Activated CD4-positive, alpha-beta memory T cell treated with anti-CD3 and anti-CD28 coated beads, Interleukin-2, amount 10 ng/mL, durations not matched to agents 7 days and 5 days (primary cell): Measurements from ENCODE around the gene ERMAP. TPM values are rescaled to one million over a fixed set of nuclear protein-coding genes. Genes with fewer than 3 reads are reported as not detected.
"Not testable (repeated sequence)": the region's sequence is repeated elsewhere in the genome, so short reads cannot be mapped to it uniquely, and the experiment has no call there.

Experiments used
- CTCF ChIA-PET: fragments of 350-600 bp; sonication (Branson Sonifier 250); formaldehyde crosslinking; loops from one replicate; lab custom pipeline; 2021; ENCODE audit warnings: antibody characterized with exemption, inconsistent platforms; lab: Charles Lee
- POLR2A ChIA-PET: fragments of 350-600 bp; sonication (Branson Sonifier 250); formaldehyde crosslinking; loops from one replicate; lab custom pipeline; 2021; ENCODE audit warnings: antibody characterized with exemption; lab: Charles Lee
- DNase-seq: peaks from one replicate; pipeline ENCODE4 v3.0.0-alpha.2; 2020
- H3K27ac Mint-ChIP-seq: one replicate; pipeline ENCODE4 v1.8.0; 2021; ENCODE audit warnings: mild to moderate bottlenecking, mixed read lengths
- H3K27me3 Mint-ChIP-seq: one replicate; pipeline ENCODE4 v1.8.0; 2021; ENCODE audit warnings: mixed read lengths
- H3K36me3 Mint-ChIP-seq: one replicate; pipeline ENCODE4 v1.8.0; 2021; ENCODE audit warnings: low read depth, mixed read lengths
- H3K4me1 Mint-ChIP-seq: one replicate; pipeline ENCODE4 v1.8.0; 2021; ENCODE audit warnings: mixed read lengths
- H3K4me3 Mint-ChIP-seq: one replicate; pipeline ENCODE4 v1.8.0; 2021; ENCODE audit warnings: mild to moderate bottlenecking, mixed read lengths
- H3K9me3 Mint-ChIP-seq: one replicate; pipeline ENCODE4 v1.8.0; 2021; ENCODE audit warnings: mixed read lengths
- total RNA-seq, 2 experiments: library from RNA; stranded (reverse); gene quantifications; one replicate each; pipeline ENCODE4 v1.2.3, GENCODE V29; 2021

The ERMAP gene
- total RNA-seq, 2 experiments from 2014 or later: 5.0 to 5.9 TPM

DNA sequence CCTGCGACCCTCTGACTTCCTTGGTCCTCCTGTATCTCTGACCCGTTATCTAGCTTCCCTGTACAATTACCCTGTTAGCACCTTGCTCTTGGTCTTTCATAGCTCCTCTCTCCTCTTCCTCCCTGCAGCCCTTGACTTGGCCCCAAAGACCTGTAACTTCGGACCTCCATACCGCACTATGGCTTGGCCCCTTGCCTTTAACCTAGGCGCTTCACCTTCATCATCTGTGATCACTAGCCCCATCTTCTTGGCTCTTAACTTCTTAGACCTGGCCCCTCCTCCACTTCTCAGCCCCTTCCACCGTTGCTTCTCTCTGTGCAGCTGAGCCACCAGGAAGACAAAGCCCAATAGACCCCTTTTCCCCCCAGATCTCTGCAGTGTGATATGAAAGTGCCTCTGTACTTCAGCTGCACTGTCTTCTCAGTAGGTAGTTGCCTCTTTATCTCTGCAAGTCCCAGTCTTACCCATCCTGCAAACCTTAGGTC, 30.2 kb downstream of the ERMAP start:
- no peak for DNase-seq
- ChIA-PET CTCF (interaction anchor here (1.1 to 2.4 kb wide), 13 partner anchors 9 to 226 kb away, joined by 3 to 29 read pairs (median 7); partner anchors contain the start of genes C1orf50, P3H1 and YBX1), POLR2A (interaction anchor here (0.6 to 3.8 kb wide), 13 partner anchors 9 to 521 kb away, joined by 3 to 32 read pairs (median 5); partner anchors contain the start of genes C1orf50, ELOVL1, ERMAP and P3H1)
- Mint-ChIP-seq H3K4me3 (peak overlapping the region; percentile 87), H3K27ac (peak overlapping the region; percentile 79), H3K36me3 (peaks cover 32% of the 10 kb centered on the region), H3K27me3 (no peaks in the 10 kb centered on the region), H3K9me3 (peaks cover 4% of the 10 kb centered on the region), H3K4me1 (peaks cover 33% of the 10 kb centered on the region)

DNA sequence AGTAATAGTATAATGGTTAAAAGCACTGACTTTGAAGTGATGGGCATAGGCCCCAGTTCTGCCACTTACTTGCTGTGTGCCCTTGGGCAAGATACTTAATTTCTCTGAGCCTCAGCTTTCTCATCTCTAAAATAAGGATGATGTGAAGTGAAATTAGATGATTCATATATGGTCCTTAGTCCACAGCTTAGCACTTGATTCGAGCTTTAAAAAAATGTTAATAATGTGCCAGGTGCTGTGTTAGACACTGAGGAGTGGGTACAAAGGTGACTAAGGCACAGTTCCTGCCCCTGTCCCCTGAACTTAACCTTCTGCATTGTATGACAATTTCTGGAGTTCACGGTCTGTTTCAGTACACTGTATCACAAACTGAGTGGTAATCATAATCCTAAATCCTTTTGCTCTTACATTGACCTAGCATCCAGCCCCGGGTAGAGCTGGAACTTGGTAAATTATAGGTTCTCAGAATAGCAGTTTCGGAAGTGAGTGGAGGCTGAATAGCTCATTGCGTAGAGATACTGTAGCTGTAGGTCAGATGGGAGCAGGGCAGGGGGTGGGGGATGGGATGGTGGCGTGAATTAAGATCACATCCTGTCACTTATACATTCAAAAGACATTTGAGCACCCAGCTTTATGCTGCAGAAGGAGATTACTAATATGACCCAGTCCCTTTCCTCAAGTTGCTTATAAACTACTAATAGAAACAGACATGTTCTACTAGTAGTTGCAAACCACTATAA, 31.0 kb downstream of the ERMAP start:
- H3K4me1 Mint-ChIP-seq: peaks cover 33% of the 10 kb centered on the region
- H3K9me3 Mint-ChIP-seq: peaks cover 4% of the 10 kb centered on the region
- DNase-seq: peak; percentile 39
- H3K27me3 Mint-ChIP-seq: no peaks in the 10 kb centered on the region
- peaks cover 37% of the 10 kb centered on the region for H3K36me3 Mint-ChIP-seq
- H3K4me3 Mint-ChIP-seq: peak overlapping the region; percentile 87
- peak overlapping the region; percentile 79 for H3K27ac Mint-ChIP-seq
- ChIA-PET POLR2A (interaction anchor here (0.6 to 3.8 kb wide), 8 partner anchors 10 to 512 kb away, joined by 3 to 32 read pairs (median 8); partner anchors contain the start of genes C1orf50, ERMAP, P3H1 and SVBP), CTCF (interaction anchor here (1.1 to 2.4 kb wide), 5 partner anchors 26 to 225 kb away, joined by 3 to 10 read pairs (median 7); partner anchors contain the start of gene YBX1)

DNA sequence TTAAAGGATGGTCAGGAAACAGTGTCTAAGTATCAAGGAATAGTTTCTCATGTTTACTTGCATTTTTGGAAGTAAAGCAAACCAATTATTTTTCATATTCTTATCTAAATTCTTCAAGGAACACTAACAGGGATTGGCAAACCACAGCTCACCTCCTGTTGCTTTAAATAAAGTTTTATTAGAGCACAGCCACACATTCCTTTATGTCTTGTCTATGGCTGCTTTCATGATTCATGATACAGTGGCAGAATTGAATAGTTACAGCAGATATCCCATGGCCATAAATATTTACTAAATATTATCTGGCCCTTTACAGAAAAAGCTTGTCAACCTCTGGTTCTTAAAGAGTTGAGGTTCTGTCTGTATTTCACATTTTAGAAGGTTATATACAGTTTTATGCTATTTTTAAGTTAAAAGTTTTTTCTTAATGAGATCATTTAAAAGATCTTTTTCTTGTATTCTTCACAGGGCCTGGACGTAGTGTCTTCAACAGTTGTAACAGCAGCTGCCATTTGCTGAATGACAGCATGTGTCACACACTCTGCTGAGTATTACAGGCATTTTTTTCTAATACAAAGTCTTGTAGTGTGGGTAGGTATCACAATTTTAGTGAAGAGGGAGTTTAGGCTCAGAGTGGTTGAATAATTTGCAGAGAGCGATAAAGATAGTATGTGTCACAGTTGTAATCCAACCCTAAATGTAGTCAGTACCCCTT, 32.1 kb downstream of the ERMAP start:
- Mint-ChIP-seq H3K9me3 (peaks cover 4% of the 10 kb centered on the region), H3K36me3 (peaks cover 37% of the 10 kb centered on the region), H3K27me3 (no peaks in the 10 kb centered on the region), H3K4me1 (peaks cover 33% of the 10 kb centered on the region), H3K4me3 (no peak overlapping the region), H3K27ac (no peak overlapping the region)
- POLR2A ChIA-PET: interaction anchor here (1.3 to 3.8 kb wide), 2 partner anchors 32 to 33 kb away, joined by 4 to 32 read pairs; partner anchors contain the start of genes ERMAP and SVBP
- CTCF ChIA-PET: no interaction called here
- no peak for DNase-seq

DNA sequence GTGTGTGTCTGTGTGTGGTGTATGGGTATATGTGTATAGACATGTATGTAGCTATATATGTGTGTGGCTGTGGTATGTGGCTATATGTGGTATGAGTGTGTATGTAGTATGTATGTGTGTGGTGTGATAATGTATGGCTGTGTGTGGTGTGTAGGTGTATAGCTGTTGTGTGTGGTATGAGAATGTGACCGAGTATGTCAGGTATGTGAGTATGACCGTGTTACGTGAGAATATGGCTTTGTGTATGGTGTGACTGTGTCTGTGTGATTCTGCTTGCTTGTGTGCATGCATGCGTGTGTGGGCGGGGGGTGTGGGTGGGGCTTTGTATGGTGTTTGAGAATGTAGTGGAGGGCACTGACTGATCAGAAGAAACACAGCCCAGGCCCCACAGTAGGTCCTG, 33.0 kb downstream of the ERMAP start:
- H3K4me1 Mint-ChIP-seq: peaks cover 33% of the 10 kb centered on the region
- peaks cover 4% of the 10 kb centered on the region for H3K9me3 Mint-ChIP-seq
- ChIA-PET POLR2A (interaction anchor here (1.3 kb wide), 1 partner anchor 34 kb away, joined by 4 read pairs; the partner anchor contains the start of gene ERMAP), CTCF (no interaction called here)
- no peak for DNase-seq
- H3K4me3 Mint-ChIP-seq: no peak overlapping the region
- H3K27ac Mint-ChIP-seq: no peak overlapping the region
- no peaks in the 10 kb centered on the region for H3K27me3 Mint-ChIP-seq
- H3K36me3 Mint-ChIP-seq: peaks cover 38% of the 10 kb centered on the region

DNA sequence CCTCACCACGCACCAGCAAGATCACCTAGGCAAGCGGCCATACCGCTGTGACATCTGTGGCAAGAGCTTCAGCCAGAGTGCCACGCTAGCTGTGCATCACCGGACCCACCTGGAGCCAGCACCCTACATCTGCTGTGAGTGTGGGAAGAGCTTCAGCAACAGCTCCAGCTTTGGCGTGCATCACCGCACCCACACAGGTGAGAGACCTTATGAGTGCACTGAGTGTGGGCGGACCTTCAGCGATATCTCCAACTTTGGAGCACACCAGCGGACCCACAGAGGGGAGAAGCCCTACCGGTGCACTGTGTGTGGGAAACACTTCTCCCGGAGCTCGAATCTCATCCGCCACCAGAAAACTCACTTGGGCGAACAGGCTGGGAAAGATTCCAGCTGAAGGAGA, 34.5 kb downstream of the ERMAP start:
- Mint-ChIP-seq H3K27ac (no peak overlapping the region), H3K4me1 (peaks cover 27% of the 10 kb centered on the region), H3K4me3 (no peak overlapping the region), H3K27me3 (no peaks in the 10 kb centered on the region), H3K36me3 (peaks cover 40% of the 10 kb centered on the region), H3K9me3 (peaks cover 4% of the 10 kb centered on the region)
- DNase-seq: no peak
- ChIA-PET POLR2A (interaction anchor here (0.6 kb wide), 1 partner anchor 84 kb away, joined by 3 read pairs; no protein-coding TSS in a partner anchor), CTCF (interaction anchor here (0.5 kb wide), 1 partner anchor 31 kb away, joined by 3 read pairs; no protein-coding TSS in a partner anchor)

DNA sequence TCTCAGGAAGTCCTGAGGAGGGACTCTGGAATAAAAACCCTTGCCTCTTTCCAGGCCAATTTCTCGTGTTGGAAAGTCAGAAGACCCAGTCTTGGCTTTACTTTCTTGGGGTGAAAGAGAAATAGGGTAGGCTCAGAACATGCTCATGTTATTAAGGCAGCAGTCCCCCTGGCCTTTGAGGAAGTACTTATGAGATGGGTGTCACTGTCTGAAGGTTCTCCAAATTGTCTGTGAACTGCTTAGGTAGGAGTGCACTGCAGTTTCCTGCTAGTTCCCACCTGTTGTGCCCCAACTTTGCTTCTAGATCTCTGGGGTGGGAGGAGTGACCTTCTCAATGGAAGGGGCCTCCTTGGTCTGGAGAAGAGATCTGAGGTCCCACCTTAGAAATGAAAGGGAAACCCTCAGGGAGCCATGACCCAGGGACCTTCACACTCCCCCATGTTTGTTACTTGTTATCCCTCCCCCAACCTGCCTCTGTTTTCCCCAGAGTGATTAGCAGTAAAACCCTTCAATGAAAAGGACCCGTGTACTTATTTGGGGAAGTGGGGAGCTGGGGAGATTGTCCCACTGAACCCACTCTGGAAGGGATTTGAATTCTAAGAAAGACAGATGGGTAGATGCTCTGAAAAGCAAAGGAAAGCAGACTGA, 35.2 kb downstream of the ERMAP start:
- H3K36me3 Mint-ChIP-seq: peaks cover 40% of the 10 kb centered on the region
- POLR2A ChIA-PET: no interaction called here
- peaks cover 4% of the 10 kb centered on the region for H3K9me3 Mint-ChIP-seq
- CTCF ChIA-PET: no interaction called here
- no peak overlapping the region for H3K4me3 Mint-ChIP-seq
- no peak for DNase-seq
- no peak overlapping the region for H3K27ac Mint-ChIP-seq
- H3K27me3 Mint-ChIP-seq: no peaks in the 10 kb centered on the region
- H3K4me1 Mint-ChIP-seq: peaks cover 26% of the 10 kb centered on the region

DNA sequence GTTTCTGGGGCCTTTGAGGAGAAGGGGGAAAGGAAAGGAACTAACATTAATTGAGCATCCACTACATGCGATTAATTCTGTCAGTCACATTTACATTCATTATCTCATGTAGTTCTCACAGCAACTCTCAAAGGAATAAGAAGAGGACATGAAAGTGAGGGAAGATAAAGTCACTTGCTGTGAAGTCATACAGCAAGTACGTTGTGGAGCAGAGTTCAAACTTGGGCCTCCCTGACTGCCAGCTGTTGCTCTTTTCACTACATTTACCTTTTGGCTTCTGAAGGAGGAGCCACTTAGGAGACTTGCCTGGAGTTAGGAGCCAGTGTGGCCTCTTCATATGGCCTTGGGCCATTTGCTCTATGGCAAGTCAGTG, 35.7 kb downstream of the ERMAP start:
- ChIA-PET POLR2A (no interaction called here), CTCF (no interaction called here)
- H3K36me3 Mint-ChIP-seq: peaks cover 45% of the 10 kb centered on the region
- H3K4me1 Mint-ChIP-seq: peaks cover 21% of the 10 kb centered on the region
- no peaks in the 10 kb centered on the region for H3K27me3 Mint-ChIP-seq
- H3K9me3 Mint-ChIP-seq: peaks cover 4% of the 10 kb centered on the region
- H3K4me3 Mint-ChIP-seq: no peak overlapping the region
- H3K27ac Mint-ChIP-seq: no peak overlapping the region
- DNase-seq: no peak

DNA sequence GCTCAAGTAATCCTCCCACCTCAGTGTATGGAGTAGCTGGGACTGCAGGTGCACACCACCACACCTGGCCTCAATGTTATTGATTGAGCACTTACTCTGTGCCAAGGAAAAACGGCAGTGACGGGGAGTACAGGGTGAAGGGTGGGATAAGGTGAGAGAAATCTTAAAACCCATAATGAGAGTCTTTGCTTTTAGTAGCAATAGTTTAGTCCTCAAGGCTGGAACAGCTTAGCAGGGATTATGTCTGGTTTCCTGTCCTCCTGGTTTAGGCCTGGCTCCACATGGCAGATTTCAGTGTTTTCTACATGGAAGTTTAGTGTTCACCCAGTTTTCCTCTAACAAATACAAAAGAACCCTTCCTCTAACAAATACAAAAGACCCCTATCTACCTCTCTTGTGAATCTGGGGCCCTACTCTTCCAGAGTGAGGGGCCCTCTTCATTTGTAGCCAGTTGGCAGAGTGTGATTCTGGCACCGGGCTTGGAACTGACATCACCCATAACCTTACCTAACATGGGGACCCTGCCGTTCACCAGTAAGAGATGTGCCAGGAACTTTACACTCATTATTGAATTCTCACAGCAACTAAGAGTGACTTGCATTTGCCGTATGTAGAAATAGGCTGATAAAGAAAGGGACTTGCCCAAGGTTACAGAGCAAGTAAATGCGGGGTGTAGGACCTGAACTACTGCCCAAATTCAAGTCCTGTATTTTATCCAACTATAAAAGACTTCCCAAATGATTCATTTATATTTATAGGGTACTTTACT, 36.4 kb downstream of the ERMAP start:
- CTCF ChIA-PET: no interaction called here
- peaks cover 14% of the 10 kb centered on the region for H3K4me1 Mint-ChIP-seq

DNA sequence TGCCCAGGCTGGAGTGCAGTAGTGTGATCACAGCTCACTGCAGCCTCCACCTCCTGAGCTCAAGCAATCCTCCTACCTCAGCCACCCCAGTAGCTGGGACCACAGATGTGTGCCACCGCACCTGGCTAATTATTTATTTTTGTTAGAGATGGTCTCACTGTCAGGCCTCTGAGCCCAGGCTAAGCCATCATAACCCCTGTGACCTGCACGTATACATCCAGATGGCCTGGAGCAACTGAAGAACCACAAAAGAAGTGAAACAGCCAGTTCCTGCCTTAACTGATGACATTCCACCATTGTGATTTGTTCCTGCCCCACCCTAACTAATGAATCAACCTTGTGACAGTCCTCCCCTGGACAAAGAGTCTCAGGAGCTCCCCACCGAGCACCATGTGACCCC, 39.6 kb downstream of the ERMAP start:
- Mint-ChIP-seq H3K36me3 (peaks cover 22% of the 10 kb centered on the region), H3K9me3 (peaks cover 18% of the 10 kb centered on the region), H3K27me3 (peaks cover 18% of the 10 kb centered on the region)
- H3K4me1 Mint-ChIP-seq, H3K4me3 Mint-ChIP-seq, DNase-seq, H3K27ac Mint-ChIP-seq, POLR2A ChIA-PET, CTCF ChIA-PET: not testable (repeated sequence)

More for the DNA sequence above, 36.4 kb downstream of the ERMAP start:
- Mint-ChIP-seq H3K4me3 (no peak overlapping the region), H3K9me3 (peaks cover 4% of the 10 kb centered on the region), H3K36me3 (peaks cover 47% of the 10 kb centered on the region), H3K27me3 (no peaks in the 10 kb centered on the region), H3K27ac (no peak overlapping the region)
- DNase-seq: no peak
- POLR2A ChIA-PET: no interaction called here

DNA sequence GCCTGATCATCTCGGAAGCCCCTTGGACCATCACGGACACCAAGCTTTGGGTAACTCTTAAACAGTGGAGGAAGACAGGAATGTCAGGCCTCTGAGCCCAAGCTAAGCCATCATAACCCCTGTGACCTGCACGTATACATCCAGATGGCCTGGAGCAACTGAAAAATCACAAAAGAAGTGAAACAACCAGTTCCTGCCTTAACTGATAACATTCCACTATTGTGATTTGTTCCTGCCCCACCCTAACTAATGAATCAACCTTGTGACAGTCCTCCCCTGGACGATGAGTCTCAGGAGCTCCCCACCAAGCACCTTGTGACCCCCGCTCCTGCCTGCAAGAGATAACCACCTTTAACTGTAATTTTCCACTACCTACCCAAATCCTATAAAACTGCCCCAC, 42.4 kb downstream of the ERMAP start:
- H3K9me3 Mint-ChIP-seq: peaks cover 18% of the 10 kb centered on the region
- peaks cover 19% of the 10 kb centered on the region for H3K27me3 Mint-ChIP-seq
- POLR2A ChIA-PET, CTCF ChIA-PET, H3K4me3 Mint-ChIP-seq, H3K27ac Mint-ChIP-seq, DNase-seq, H3K4me1 Mint-ChIP-seq: not testable (repeated sequence)
- peaks cover 13% of the 10 kb centered on the region for H3K36me3 Mint-ChIP-seq

DNA sequence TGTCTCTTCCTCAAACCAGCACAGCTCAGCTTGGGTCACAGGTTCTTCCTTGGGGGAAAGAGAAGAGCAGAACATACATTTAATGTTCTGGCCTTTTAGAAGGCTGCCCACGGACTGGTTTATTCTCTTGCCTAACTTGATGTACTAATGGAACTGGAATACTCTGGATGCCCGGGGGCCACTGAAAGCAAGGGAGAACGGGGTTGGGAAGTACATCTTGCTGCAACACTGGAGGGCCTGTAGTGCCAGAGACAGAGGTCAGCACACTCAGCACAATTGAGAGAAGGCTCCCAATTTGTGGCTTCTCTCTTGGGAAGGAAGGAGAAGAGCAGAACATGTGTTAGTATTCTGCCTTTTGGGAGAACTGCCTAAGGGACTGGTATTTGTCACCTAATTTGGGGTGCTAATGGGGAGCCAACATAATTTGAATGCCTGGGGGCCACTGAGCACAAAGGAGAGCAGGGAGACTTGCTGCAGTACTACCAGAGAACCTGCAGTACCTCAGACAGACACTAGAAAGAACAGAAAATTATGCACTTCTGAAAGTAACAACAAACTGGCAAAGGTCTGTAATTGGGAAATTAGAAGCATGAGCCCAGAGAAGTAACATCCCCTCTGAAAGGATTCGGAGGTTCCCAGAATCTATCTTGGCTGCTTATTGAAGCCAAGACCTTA, 43.6 kb downstream of the ERMAP start:
- peaks cover 10% of the 10 kb centered on the region for H3K36me3 Mint-ChIP-seq
- no peaks in the 10 kb centered on the region for H3K4me1 Mint-ChIP-seq
- ChIA-PET CTCF (no interaction called here), POLR2A (no interaction called here)
- H3K9me3 Mint-ChIP-seq: peaks cover 18% of the 10 kb centered on the region
- no peak overlapping the region for H3K27ac Mint-ChIP-seq
- H3K4me3 Mint-ChIP-seq: no peak overlapping the region
- no peak for DNase-seq
- H3K27me3 Mint-ChIP-seq: peaks cover 19% of the 10 kb centered on the region

DNA sequence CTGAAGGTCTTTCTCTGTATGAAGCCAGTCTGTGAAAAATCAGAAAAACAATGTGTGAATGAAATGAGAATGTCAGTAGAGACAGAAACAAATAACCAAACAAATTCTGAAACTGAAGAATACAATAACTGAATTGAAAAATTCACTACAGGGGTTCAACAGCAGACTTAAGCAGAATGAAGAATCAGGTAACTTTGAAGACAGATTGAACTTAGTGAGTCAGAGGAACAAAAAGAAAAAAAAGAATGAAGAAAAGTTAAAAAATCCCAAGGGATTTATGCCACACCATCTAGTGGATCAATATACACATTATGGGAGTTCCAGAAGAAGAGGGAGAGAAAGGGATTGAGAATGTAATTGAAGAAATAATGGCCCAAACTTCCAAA, 44.1 kb downstream of the ERMAP start:
- Mint-ChIP-seq H3K4me1 (no peaks in the 10 kb centered on the region), H3K27me3 (peaks cover 19% of the 10 kb centered on the region), H3K27ac (no peak overlapping the region), H3K4me3 (no peak overlapping the region), H3K9me3 (peaks cover 18% of the 10 kb centered on the region), H3K36me3 (peaks cover 10% of the 10 kb centered on the region)
- ChIA-PET CTCF (no interaction called here), POLR2A (no interaction called here)
- DNase-seq: no peak
